Loucy (cell line): ENCODE results near the gene CERK.

Source experiments
- EZH2phosphoT487 ChIP-seq: fragments of 200-600 bp; IDR thresholded peaks from 2 replicates; pipeline ENCODE4 v1.6.1; 2018; ENCODE audit warnings: antibody characterized with exemption, mild to moderate bottlenecking, moderate library complexity, borderline replicate concordance
- TF ChIP-seq, protein P1 (sequence below): fragments of 200-600 bp; sonication (generic); conservative IDR thresholded peaks from 2 replicates; pipeline ENCODE4 v1.5.1; 2014; ENCODE audit warnings: mild to moderate bottlenecking, antibody characterized with exemption, low read length

DNA sequence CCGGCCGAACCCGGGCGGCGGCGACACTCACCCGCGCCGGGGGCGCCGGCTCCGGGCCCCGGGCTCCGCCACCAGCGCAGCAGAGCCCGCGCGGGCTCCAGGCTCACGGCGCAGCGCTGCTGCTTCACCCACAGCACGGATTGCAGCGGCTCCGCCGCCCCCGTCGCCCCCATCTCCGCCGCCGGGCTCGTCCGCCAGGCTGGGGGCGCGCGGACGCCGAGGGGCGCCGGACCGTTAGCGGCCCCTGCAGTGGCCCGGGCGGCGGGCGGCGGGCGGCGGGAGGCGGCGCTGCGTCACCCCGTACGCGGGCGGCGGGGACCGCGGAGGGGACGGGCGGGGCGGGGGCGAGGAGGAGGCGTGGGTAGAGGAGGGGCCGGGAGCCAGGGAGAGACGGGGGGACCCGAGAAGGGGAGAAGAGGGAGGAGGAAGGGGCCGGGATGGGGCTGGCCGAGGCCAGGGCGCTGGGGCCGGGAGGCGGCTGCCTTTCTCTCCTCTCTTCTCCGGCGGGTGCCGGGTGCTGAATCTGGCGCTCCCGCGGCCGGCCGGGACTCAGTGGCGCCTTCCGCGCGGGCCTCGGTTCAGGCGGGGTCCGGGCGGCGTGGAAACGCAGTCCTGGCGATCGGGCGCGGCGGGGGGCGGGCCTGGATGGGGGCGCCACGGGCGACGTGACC, at the start of gene CERK:
- TF ChIP-seq EZH2phosphoT487 = no peak
- TF ChIP-seq, protein P1, sequence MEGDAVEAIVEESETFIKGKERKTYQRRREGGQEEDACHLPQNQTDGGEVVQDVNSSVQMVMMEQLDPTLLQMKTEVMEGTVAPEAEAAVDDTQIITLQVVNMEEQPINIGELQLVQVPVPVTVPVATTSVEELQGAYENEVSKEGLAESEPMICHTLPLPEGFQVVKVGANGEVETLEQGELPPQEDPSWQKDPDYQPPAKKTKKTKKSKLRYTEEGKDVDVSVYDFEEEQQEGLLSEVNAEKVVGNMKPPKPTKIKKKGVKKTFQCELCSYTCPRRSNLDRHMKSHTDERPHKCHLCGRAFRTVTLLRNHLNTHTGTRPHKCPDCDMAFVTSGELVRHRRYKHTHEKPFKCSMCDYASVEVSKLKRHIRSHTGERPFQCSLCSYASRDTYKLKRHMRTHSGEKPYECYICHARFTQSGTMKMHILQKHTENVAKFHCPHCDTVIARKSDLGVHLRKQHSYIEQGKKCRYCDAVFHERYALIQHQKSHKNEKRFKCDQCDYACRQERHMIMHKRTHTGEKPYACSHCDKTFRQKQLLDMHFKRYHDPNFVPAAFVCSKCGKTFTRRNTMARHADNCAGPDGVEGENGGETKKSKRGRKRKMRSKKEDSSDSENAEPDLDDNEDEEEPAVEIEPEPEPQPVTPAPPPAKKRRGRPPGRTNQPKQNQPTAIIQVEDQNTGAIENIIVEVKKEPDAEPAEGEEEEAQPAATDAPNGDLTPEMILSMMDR = no peak
